T-cell (primary cell): ENCODE measurements around the gene GAREM2. TPM values are rescaled to one million over a fixed set of nuclear protein-coding genes. Genes with fewer than 3 reads are reported as not detected.

Experiments used
- ATAC-seq, 4 experiments: fragments of 200-7000 bp in 3 of 4; fragments of 150-1000 bp in 1 of 4; cut with Tn5 transposase; replicated peaks in 1 of 4; 1 replicate in 3 of 4; 2 replicates in 1 of 4; pipeline ENCODE4 v1.10.0; 2021; ENCODE audit warnings: moderate library complexity in 3 of 4, mild to moderate bottlenecking in 2 of 4, moderate number of reproducible peaks in 1 of 4
- CTCF ChIA-PET, 2 donors: fragments of 300-600 bp; sonication (Branson Sonifier 250); formaldehyde crosslinking; loops; one replicate each; lab custom pipeline; 2022; ENCODE audit warnings: antibody characterized with exemption in 2 of 2; lab: Charles Lee
- POLR2A ChIA-PET, 2 donors: fragments of 300-600 bp; sonication (Branson Sonifier 250); formaldehyde crosslinking; loops; one replicate each; lab custom pipeline; 2022; ENCODE audit warnings: antibody characterized with exemption in 2 of 2; lab: Charles Lee
- DNase-seq, 35 experiments: peaks; one replicate each; pipeline versions ENCODE4 v3.0.0 to v3.0.0-alpha.2; 2013 to 2023
- H3K27ac ChIP-seq: one replicate; pipeline ENCODE4 v1.5.1; 2013; ENCODE audit warnings: low read length
- H3K27me3 ChIP-seq, 2 experiments: replicated peaks in 1 of 2; 1 replicate in 1 of 2; 2 replicates in 1 of 2; pipeline versions ENCODE4 v1.6.1 to v1.7.0; 2013; ENCODE audit warnings: low read length in 1 of 2, mixed read lengths in 1 of 2; ENCODE audit not compliant: control insufficient read depth in 2 of 2, insufficient read depth in 2 of 2; ENCODE audit errors: extremely low read depth in 1 of 2
- H3K36me3 ChIP-seq, 2 donors: 1 replicate in 1 of 2; 2 replicates in 1 of 2; pipeline versions ENCODE4 v1.6.1 to v1.7.0; 2013; ENCODE audit warnings: low read length in 1 of 2; ENCODE audit not compliant: control insufficient read depth in 2 of 2, insufficient read depth in 1 of 2; ENCODE audit errors: extremely low read depth in 1 of 2
- H3K4me1 ChIP-seq, 2 experiments: 1 replicate in 1 of 2; 2 replicates in 1 of 2; pipeline versions ENCODE4 v1.6.1 to v1.7.0; 2013; ENCODE audit warnings: low read length in 2 of 2, mixed read lengths in 1 of 2; ENCODE audit not compliant: insufficient read depth in 2 of 2, control insufficient read depth in 1 of 2; ENCODE audit errors: extremely low read depth in 1 of 2
- H3K4me3 ChIP-seq, 2 donors: 1 replicate in 1 of 2; 2 replicates in 1 of 2; pipeline versions ENCODE4 v1.5.1 to v1.7.0; 2013; ENCODE audit warnings: mild to moderate bottlenecking in 2 of 2, low read length in 1 of 2, moderate library complexity in 1 of 2; ENCODE audit not compliant: control insufficient read depth in 1 of 2; ENCODE audit errors: extremely low read depth in 1 of 2
- H3K9me3 ChIP-seq: 2 replicates; pipeline ENCODE4 v1.7.0; 2013
- H3K27ac Mint-ChIP-seq, 2 donors: one replicate each; pipeline ENCODE4 v1.8.0; 2020 to 2021; ENCODE audit warnings: mild to moderate bottlenecking in 2 of 2, mixed read lengths in 2 of 2
- H3K27me3 Mint-ChIP-seq, 2 donors: one replicate each; pipeline ENCODE4 v1.8.0; 2021 to 2022; ENCODE audit warnings: mixed read lengths in 2 of 2
- H3K36me3 Mint-ChIP-seq: one replicate; pipeline ENCODE4 v1.8.0; 2021; ENCODE audit warnings: mixed read lengths
- H3K4me1 Mint-ChIP-seq, 3 donors: one replicate each; pipeline ENCODE4 v1.8.0; 2020 to 2022; ENCODE audit warnings: mixed read lengths in 3 of 3, mild to moderate bottlenecking in 1 of 3
- H3K4me3 Mint-ChIP-seq, 3 donors: one replicate each; pipeline ENCODE4 v1.8.0; 2020 to 2022; ENCODE audit warnings: mild to moderate bottlenecking in 3 of 3, mixed read lengths in 3 of 3, moderate library complexity in 3 of 3
- H3K9me3 Mint-ChIP-seq, 3 donors: one replicate each; pipeline ENCODE4 v1.8.0; 2020 to 2022; ENCODE audit warnings: mixed read lengths in 3 of 3
- WGBS: methylation state at CpG from one replicate; pipeline ENCODE4 v1.1.5; 2013; ENCODE audit warnings: missing lambda C conversion rate; ENCODE audit not compliant: insufficient coverage; 5-methylcytosine and 5-hydroxymethylcytosine counted together
- total RNA-seq, 35 experiments: library from RNA in 6 of 35; stranded (reverse) in 6 of 35; fragments of 120-200 nt in 1 of 35; gene quantifications; one replicate each; pipeline versions ENCODE4 v1.2.1 to v1.2.4 and lab custom pipeline; 2013 to 2026

GAREM2 gene
- total RNA-seq, 5 donors from 2014 or later (not counting 1 experiment from before 2014, with no cell fraction given) = 2.9 to 9.1 (median 5.2) TPM

DNA sequence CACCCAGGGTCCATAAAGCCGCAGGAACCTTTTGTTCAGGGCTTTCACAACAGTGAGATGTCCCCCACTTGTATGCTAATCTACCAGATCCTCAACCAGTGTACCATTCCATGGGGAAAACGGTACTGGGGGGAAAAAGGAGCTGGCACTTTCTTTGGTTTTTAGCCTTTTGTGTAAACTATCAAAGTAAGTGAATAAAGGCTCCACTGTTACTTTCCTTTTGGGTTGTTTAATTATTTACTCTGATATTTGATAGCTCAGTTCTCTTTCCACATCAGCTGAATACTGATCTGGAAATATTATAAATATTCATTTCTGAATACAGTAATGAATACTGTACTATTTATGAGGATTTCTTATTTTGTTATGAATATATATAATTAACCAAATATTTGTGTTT, 51.2 kb downstream of the GAREM2 start:
- peaks cover 0 to 3% (median 0%) of the 10 kb centered on the region in 3 donors for H3K9me3 Mint-ChIP-seq
- ATAC-seq (no peak), DNase-seq (no peak)
- no peaks in the 10 kb centered on the region for H3K4me1 ChIP-seq
- H3K27ac ChIP-seq = no peak overlapping the region
- H3K27ac Mint-ChIP-seq = no peak overlapping the region
- H3K4me3 ChIP-seq = no peak overlapping the region
- H3K27me3 ChIP-seq = no peaks in the 10 kb centered on the region
- no peaks in the 10 kb centered on the region for H3K9me3 ChIP-seq
- no CpG with 5 or more reads among the region's 2 CpGs for WGBS
- H3K27me3 Mint-ChIP-seq = no peaks in the 10 kb centered on the region
- peaks cover 5 to 36% of the 10 kb centered on the region in 2 donors for H3K36me3 ChIP-seq
- ChIA-PET POLR2A (no interaction called here), CTCF (no interaction called here)
- H3K36me3 Mint-ChIP-seq = peaks cover 56% of the 10 kb centered on the region
- H3K4me1 Mint-ChIP-seq = no peaks in the 10 kb centered on the region
- no peak overlapping the region for H3K4me3 Mint-ChIP-seq

DNA sequence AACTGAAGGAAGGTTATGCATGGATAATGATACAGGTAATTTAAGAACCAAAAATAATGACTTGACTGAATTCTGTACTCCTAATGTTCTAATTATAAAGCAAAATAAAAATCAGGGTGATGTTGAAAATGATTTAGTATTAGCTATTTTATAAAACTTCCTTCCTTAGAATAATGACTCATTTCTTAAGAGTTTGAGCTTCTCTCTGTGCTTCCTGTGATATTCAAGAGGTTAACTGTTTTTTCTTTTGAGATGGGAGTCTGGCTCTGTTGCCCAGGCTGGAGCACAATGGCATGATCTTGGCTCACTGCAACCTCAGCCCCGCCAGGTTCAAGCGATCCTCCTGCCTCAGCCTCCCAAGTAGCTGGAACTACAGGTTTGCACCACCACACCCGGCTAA, 56.7 kb downstream of the GAREM2 start:
- ChIA-PET CTCF (interaction anchor here (0.5 kb wide), 2 partner anchors 11 to 52 kb away, joined by 5 to 6 read pairs; no protein-coding TSS in a partner anchor), POLR2A (no interaction called here)
- H3K27me3 ChIP-seq = no peaks in the 10 kb centered on the region
- 100% methylated on average over 3 of the region's 3 CpGs for WGBS
- Mint-ChIP-seq H3K27me3 (no peaks in the 10 kb centered on the region), H3K9me3 (peaks cover 0 to 3% (median 0%) of the 10 kb centered on the region in 3 donors), H3K4me3 (no peak overlapping the region), H3K27ac (no peak overlapping the region), H3K4me1 (no peaks in the 10 kb centered on the region), H3K36me3 (peaks cover 68% of the 10 kb centered on the region)
- H3K4me3 ChIP-seq = no peak overlapping the region
- no peak overlapping the region for H3K27ac ChIP-seq
- peaks cover 15 to 72% of the 10 kb centered on the region in 2 donors for H3K36me3 ChIP-seq
- H3K9me3 ChIP-seq = no peaks in the 10 kb centered on the region
- H3K4me1 ChIP-seq = no peaks in the 10 kb centered on the region
- DNase-seq = no peak
- no peak for ATAC-seq

DNA sequence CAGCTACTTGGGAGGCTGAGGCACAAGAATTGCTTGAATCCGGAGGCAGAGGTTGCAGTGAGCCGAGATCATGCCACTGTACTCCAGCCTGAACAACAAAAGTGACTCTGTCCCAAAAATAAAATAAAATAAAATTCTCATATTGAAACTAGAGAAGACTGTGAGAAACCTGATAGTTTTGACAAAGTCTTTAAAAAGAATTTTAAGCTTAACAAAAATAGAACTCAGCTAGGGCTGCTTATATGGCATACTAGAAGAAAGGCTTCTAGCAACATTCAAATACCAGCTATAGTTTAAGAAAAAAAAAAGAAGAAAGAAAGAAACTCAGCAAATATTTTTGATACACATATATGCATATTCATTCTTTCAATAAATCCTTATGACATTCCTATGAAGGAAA, 57.9 kb downstream of the GAREM2 start:
- Histone ChIP-seq H3K9me3 (no peaks in the 10 kb centered on the region), H3K27me3 (no peaks in the 10 kb centered on the region), H3K27ac (no peak overlapping the region), H3K4me1 (no peaks in the 10 kb centered on the region), H3K36me3 (peaks cover 15 to 81% of the 10 kb centered on the region in 2 donors), H3K4me3 (no peak overlapping the region)
- CTCF ChIA-PET = interaction anchor here in 1 of 2 donors (0.6 kb wide), 1 partner anchor 9 kb away, joined by 3 read pairs; no protein-coding TSS in a partner anchor
- no peak overlapping the region for H3K4me3 Mint-ChIP-seq
- H3K27me3 Mint-ChIP-seq = no peaks in the 10 kb centered on the region
- H3K36me3 Mint-ChIP-seq = peaks cover 65% of the 10 kb centered on the region
- peaks cover 0 to 3% (median 0%) of the 10 kb centered on the region in 3 donors for H3K9me3 Mint-ChIP-seq
- WGBS = no CpG with 5 or more reads among the region's 2 CpGs
- no peaks in the 10 kb centered on the region for H3K4me1 Mint-ChIP-seq
- DNase-seq (no peak), ATAC-seq (no peak)
- POLR2A ChIA-PET = no interaction called here
- no peak overlapping the region for H3K27ac Mint-ChIP-seq

DNA sequence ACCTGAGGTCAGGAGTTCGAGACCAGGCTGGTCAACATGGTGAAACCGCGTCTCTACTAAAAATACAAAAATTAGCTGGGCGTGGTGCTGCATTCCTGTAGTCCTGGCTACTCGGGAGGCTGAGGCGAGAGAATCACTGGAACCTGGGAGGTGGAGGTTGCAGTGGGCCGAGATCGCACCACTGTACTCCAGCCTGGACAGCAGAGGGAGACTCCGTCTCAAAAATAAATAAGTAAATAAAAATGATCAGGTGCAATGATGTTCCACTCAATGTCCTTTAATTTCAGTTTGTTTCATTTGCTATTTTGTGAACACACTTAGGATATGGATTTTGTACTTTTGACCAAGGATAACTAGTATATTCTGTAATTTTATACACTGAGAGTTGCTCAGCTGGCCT, 62.2 kb downstream of the GAREM2 start:
- Mint-ChIP-seq H3K9me3 (no peaks in the 10 kb centered on the region), H3K27me3 (no peaks in the 10 kb centered on the region), H3K4me1 (peaks cover 10 to 19% (median 11%) of the 10 kb centered on the region in 3 donors), H3K27ac (no peak overlapping the region), H3K36me3 (peaks cover 45% of the 10 kb centered on the region), H3K4me3 (no peak overlapping the region)
- Histone ChIP-seq H3K27me3 (no peaks in the 10 kb centered on the region), H3K36me3 (peaks cover 8 to 65% of the 10 kb centered on the region in 2 donors), H3K27ac (no peak overlapping the region), H3K4me3 (no peak overlapping the region), H3K4me1 (no peaks in the 10 kb centered on the region), H3K9me3 (no peaks in the 10 kb centered on the region)
- no peak for ATAC-seq
- DNase-seq = peak in 2 of 35 experiments; percentile 3 to 22
- CTCF ChIA-PET = interaction anchor here (0.5 to 1.0 kb wide), 7 partner anchors 8 to 95 kb away, joined by 3 to 7 read pairs (median 4); no protein-coding TSS in a partner anchor
- WGBS = 100% methylated on average over 5 of the region's 9 CpGs
- POLR2A ChIA-PET = interaction anchor here in 1 of 2 donors (0.6 to 0.7 kb wide), 2 partner anchors 28 to 63 kb away, joined by 5 to 8 read pairs; no protein-coding TSS in a partner anchor

DNA sequence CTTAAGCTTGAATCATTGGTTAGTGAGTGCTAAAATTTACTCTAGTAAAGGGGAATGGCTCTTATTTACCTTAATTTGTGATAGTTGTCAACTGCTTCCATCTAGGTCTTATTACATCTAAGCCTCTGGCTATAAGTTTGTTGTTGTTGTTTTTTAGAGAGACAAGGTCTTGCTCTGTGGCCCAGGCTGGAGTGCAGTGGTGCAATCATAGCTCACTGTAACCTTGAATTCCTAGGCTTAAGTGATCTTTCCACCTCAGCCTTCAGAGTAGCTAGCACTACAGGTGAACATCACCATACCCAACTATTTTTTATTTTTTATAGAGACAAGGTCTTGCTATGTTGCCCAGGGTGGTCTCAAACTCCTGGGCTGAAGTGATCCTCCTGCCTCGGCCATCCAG, 65.0 kb downstream of the GAREM2 start:
- H3K4me1 Mint-ChIP-seq = peaks cover 33 to 40% (median 35%) of the 10 kb centered on the region in 3 donors
- no peak overlapping the region for H3K27ac ChIP-seq
- no peak overlapping the region for H3K4me3 Mint-ChIP-seq
- DNase-seq = no peak
- POLR2A ChIA-PET = no interaction called here
- no peak overlapping the region for H3K4me3 ChIP-seq
- no peak for ATAC-seq
- no peaks in the 10 kb centered on the region for H3K27me3 Mint-ChIP-seq
- no peaks in the 10 kb centered on the region for H3K27me3 ChIP-seq
- peaks cover 3 to 38% of the 10 kb centered on the region in 2 donors for H3K36me3 ChIP-seq
- H3K27ac Mint-ChIP-seq = no peak overlapping the region
- no CpG with 5 or more reads among the region's 1 CpG for WGBS
- no peaks in the 10 kb centered on the region for H3K9me3 ChIP-seq
- H3K36me3 Mint-ChIP-seq = peaks cover 36% of the 10 kb centered on the region
- peaks cover 2 to 8% of the 10 kb centered on the region in 2 experiments for H3K4me1 ChIP-seq
- H3K9me3 Mint-ChIP-seq = no peaks in the 10 kb centered on the region
- CTCF ChIA-PET = no interaction called here

DNA sequence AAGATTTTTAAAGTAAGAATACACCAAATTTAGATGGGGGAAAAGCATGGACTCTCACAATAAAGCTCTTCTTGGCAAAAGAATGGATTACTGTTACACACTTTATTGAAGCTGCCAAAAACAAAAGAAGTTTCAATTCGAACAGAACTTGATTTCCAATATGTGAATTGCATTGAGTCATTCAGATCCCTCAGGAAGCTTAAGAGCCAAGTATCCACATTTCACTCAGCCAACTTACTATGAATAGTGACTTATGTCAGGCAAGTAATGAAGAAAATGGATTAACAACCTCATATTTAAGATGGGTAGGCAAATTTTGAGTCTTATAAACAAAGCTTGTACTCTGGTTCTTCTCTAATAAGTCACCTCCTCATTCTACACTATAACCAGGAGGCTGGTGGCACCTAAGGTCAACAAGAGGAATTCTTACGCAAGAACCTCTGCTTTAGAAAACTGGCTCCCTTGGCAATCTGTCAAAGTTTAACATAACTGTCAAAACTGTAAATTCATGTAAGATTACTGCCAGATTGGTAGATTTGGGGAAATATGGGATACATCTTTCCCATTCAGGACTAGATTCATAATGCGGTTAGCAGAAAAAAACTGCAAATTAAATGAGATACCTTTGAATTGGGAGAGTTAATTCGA, 65.5 kb downstream of the GAREM2 start:
- Histone ChIP-seq H3K27ac (no peak overlapping the region), H3K36me3 (peaks cover 0 to 32% of the 10 kb centered on the region in 2 donors), H3K9me3 (no peaks in the 10 kb centered on the region), H3K27me3 (no peaks in the 10 kb centered on the region), H3K4me3 (no peak overlapping the region), H3K4me1 (peaks cover 5 to 11% of the 10 kb centered on the region in 2 experiments)
- Mint-ChIP-seq H3K27me3 (no peaks in the 10 kb centered on the region), H3K4me3 (no peak overlapping the region), H3K36me3 (peaks cover 31% of the 10 kb centered on the region), H3K9me3 (no peaks in the 10 kb centered on the region), H3K4me1 (peaks cover 39 to 46% (median 41%) of the 10 kb centered on the region in 3 donors), H3K27ac (no peak overlapping the region)
- ChIA-PET CTCF (no interaction called here), POLR2A (no interaction called here)
- WGBS = no CpG with 5 or more reads among the region's 4 CpGs
- no peak for ATAC-seq
- DNase-seq = no peak
